ENCODE results near the gene FAM3A. TPM values are rescaled to one million over a fixed set of nuclear protein-coding genes. Genes with fewer than 3 reads are reported as not detected.
"Not testable (repeated sequence)": the region's sequence is repeated elsewhere in the genome, so short reads cannot be mapped to it uniquely, and the experiment has no call there.

The FAM3A gene
- total RNA-seq, 2 donors from 2014 or later = 63.1 to 71.1 TPM

DNA sequence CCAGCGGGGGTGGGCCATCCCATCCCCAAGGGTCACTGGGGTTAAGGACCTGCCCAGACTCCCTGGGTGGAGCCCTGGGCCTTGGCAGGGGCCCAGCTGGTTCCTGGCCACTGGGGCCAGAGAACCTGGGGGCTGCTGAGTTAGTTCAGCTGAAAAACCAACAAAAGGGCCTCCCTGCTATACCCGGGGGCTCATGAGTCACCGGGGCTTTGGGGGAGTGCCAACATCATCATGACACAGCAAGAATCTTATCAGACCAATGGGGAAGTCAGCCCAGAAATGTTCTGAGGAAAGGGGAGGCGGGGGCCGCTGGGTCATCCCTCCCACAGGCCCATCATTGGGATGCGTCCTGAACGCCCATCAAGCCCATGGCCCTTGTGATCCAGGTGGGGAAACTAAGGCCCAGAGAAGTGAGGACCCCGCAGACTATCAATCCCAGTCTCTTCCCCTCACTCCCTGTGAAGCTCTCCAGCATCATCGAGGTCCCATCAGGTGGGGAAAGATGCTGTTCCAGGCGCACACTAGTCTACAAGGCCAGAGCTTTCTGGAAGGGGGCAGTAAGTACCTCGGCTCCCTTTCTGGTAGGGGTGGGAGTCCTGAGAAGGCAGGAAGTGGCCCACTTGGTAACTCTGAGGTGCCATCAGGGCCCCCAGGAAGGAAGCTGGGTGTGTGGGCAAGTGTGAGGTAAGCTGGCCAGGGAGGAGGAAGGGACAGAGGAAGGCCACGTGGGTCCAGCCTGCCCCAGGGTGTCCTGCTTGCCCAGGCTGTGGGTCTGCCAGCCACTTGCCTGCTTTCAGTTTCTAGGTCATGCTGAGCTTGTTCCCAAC is 26.1 kb upstream of the FAM3A start:
- H3K9ac ChIP-seq (ENCODE audit: low read depth in 2 of 2, low read length in 2 of 2) = peak overlapping the region; percentile 10 to 35
- H3K27me3 ChIP-seq = no peaks in the 10 kb centered on the region
- no peak overlapping the region for H3K4me3 ChIP-seq
- peak overlapping the region; percentile 27 for H3K27ac ChIP-seq
- no peaks in the 10 kb centered on the region for H3K36me3 ChIP-seq
- H3K9me3 ChIP-seq = no peaks in the 10 kb centered on the region
- DNase-seq = peak; percentile 57
- intact Hi-C loops (cut with DNase I) = no loop called here
- no peaks in the 10 kb centered on the region for H3K4me1 ChIP-seq
- TF ChIP-seq, protein P1, sequence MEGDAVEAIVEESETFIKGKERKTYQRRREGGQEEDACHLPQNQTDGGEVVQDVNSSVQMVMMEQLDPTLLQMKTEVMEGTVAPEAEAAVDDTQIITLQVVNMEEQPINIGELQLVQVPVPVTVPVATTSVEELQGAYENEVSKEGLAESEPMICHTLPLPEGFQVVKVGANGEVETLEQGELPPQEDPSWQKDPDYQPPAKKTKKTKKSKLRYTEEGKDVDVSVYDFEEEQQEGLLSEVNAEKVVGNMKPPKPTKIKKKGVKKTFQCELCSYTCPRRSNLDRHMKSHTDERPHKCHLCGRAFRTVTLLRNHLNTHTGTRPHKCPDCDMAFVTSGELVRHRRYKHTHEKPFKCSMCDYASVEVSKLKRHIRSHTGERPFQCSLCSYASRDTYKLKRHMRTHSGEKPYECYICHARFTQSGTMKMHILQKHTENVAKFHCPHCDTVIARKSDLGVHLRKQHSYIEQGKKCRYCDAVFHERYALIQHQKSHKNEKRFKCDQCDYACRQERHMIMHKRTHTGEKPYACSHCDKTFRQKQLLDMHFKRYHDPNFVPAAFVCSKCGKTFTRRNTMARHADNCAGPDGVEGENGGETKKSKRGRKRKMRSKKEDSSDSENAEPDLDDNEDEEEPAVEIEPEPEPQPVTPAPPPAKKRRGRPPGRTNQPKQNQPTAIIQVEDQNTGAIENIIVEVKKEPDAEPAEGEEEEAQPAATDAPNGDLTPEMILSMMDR (IDR thresholded peaks at IDR 0.05) = no peak

DNA sequence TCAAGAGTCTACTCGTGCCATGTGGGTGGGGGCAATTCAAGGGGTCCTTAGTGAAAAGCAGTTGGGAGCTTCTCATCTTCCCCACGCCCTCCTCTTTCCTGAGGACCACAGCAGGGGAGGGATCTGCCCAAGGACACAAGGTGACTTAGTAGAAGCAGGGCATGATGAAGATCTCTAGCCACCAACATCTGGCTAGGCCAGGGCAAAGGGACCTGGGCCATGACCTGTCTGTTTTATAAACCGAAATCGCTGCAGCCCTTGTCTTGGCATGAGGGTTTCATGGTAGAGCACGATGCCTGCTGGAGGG is 25.5 kb upstream of the FAM3A start:
- DNase-seq = no peak
- H3K9me3 ChIP-seq = no peaks in the 10 kb centered on the region
- intact Hi-C loops (cut with DNase I) = no loop called here
- H3K27me3 ChIP-seq = no peaks in the 10 kb centered on the region
- H3K27ac ChIP-seq = no peak overlapping the region
- TF ChIP-seq, protein P1 (IDR thresholded peaks at IDR 0.05) = no peak
- no peaks in the 10 kb centered on the region for H3K36me3 ChIP-seq
- H3K4me3 ChIP-seq = no peak overlapping the region
- H3K4me1 ChIP-seq = no peaks in the 10 kb centered on the region
- H3K9ac ChIP-seq (ENCODE audit: low read depth in 2 of 2, low read length in 2 of 2) = no peak overlapping the region

DNA sequence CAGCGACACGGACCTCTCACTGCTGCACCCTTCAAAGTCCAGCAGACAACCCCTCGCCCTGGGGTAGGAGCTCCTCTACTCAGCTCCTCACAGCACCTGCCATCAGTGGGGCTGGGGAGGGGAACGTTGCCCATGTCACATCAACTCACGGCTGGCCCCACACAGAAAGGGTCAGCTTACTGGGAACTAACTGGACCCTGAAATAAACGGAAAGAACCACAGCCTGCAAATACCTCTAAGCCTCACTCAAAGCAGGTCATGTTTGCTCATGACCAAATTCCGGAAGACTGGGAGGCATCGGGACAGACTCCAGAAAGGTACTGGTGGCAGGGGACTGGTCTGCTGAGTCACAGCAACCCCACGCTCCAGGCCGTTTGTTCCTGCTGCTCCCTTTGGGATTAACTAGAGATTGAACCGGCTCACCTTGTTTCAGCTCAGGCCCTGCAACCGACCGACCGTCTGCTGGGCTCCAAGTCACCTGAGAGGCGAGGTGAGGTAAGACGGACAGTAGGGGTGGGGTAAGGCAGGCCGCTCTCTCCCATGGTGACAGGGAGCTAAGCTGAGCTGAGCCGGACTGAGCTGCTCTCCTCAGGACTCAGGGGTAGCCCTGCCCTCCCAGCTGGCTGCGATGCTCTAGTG is 25.0 kb upstream of the FAM3A start:
- Histone ChIP-seq H3K4me3 (no peak overlapping the region), H3K9me3 (no peaks in the 10 kb centered on the region), H3K36me3 (no peaks in the 10 kb centered on the region), H3K27ac (no peak overlapping the region), H3K9ac (ENCODE audit: low read depth in 2 of 2, low read length in 2 of 2) (no peak overlapping the region), H3K4me1 (no peaks in the 10 kb centered on the region), H3K27me3 (no peaks in the 10 kb centered on the region)
- DNase-seq = no peak
- TF ChIP-seq, protein P1 (IDR thresholded peaks at IDR 0.05) = no peak
- intact Hi-C loops (cut with DNase I) = no loop called here

DNA sequence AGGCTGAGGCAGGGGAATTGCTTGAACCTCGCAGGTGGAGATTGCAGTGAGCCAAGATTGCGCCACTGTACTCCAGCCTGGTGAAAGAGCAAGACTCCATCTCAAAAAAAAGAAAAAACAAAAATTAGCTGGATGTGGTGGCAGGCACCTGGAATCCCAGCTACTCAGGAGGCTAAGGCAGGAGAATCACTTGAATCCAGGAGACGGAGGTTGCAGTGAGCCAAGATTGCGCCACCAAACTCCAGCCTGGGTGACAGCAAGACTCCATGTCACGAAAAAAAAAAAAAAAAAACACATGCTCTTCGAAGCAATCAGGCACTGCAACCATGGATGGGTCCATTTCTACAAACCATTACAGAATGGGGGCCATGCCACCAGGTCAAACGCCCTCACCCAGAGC is 24.3 kb upstream of the FAM3A start:
- H3K4me3 ChIP-seq; DNase-seq; H3K9me3 ChIP-seq; H3K9ac ChIP-seq (ENCODE audit: low read depth in 2 of 2, low read length in 2 of 2); intact Hi-C loops (cut with DNase I); H3K27me3 ChIP-seq; H3K27ac ChIP-seq; H3K4me1 ChIP-seq; H3K36me3 ChIP-seq: not testable (repeated sequence)

DNA sequence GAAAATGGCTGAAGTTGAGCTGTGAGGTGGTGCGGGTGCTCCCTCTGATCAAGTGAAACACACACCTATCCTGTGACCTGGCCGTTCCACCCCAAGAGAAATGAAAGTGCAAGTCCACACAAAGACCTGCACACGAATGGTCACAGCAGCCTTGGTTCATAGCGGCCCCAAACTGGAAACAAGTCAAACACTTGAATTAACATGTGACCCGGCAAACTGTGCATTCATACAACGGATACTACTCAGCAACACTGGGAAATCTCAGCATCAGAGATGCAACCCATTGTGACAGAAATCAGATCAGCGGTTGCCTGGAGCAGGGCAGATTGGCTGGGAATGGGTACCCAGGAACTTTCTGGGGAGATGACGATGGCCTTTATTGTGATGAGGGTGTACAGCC is 23.0 kb upstream of the FAM3A start:
- H3K4me1 ChIP-seq = no peaks in the 10 kb centered on the region
- TF ChIP-seq, protein P1 (IDR thresholded peaks at IDR 0.05) = no peak
- no peak overlapping the region for H3K27ac ChIP-seq
- no peaks in the 10 kb centered on the region for H3K27me3 ChIP-seq
- no peaks in the 10 kb centered on the region for H3K36me3 ChIP-seq
- H3K4me3 ChIP-seq = no peak overlapping the region
- DNase-seq = no peak
- intact Hi-C loops (cut with DNase I) = no loop called here
- H3K9me3 ChIP-seq = no peaks in the 10 kb centered on the region
- no peak overlapping the region for H3K9ac ChIP-seq (ENCODE audit: low read depth in 2 of 2, low read length in 2 of 2)

DNA sequence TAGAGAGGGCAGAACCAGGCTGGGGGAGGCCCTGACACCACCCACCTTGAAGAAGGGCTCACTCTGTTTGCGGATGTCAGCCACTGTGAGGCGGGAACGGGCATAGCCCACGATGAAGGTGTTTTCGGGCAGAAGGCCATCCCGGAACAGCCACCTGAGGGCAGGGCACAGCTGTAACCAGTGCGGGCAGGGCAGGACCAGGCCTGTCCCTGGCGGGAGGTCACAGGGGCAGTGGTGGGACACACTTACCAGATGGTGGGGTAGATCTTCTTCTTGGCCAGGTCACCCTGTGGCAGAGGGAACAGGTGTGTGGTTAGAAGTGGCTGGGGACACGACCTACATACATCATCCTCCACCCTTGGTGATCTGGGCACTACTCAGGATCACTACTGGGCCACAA is 19.9 kb upstream of the FAM3A start:
- intact Hi-C loops (cut with DNase I) = no loop called here
- DNase-seq = no peak
- TF ChIP-seq, protein P1 (IDR thresholded peaks at IDR 0.05) = no peak

More for the DNA sequence above, 19.9 kb upstream of the FAM3A start:
- no peaks in the 10 kb centered on the region for H3K36me3 ChIP-seq
- no peak overlapping the region for H3K4me3 ChIP-seq
- no peaks in the 10 kb centered on the region for H3K4me1 ChIP-seq
- no peak overlapping the region for H3K9ac ChIP-seq (ENCODE audit: low read depth in 2 of 2, low read length in 2 of 2)
- H3K9me3 ChIP-seq = no peaks in the 10 kb centered on the region
- H3K27ac ChIP-seq = no peak overlapping the region
- H3K27me3 ChIP-seq = no peaks in the 10 kb centered on the region

All from colonic mucosa (tissue), 4 donors.